MM.1S (cell line): ENCODE measurements around the gene CNTNAP2.

Source experiments
- DNase-seq: peaks from one replicate; pipeline ENCODE4 v3.0.0-alpha.2; 2015
- H2AFZ ChIP-seq: fragments of 300-600 bp; sonication (generic); 2 replicates; pipeline ENCODE4 v1.6.0; 2016; ENCODE audit warnings: antibody characterized with exemption, low read length
- H3F3A ChIP-seq: fragments of 300-600 bp; sonication (generic); 2 replicates; pipeline ENCODE4 v1.6.1; 2016; ENCODE audit warnings: mild to moderate bottlenecking, antibody characterized with exemption, low read length, moderate library complexity, mixed read lengths; ENCODE audit not compliant: insufficient read depth
- H3K27ac ChIP-seq: fragments of 300-600 bp; sonication (generic); 2 replicates; pipeline ENCODE4 v1.5.1; 2016; ENCODE audit warnings: mild to moderate bottlenecking, low read length
- H3K27me3 ChIP-seq: fragments of 300-600 bp; sonication (generic); replicated peaks from 2 replicates; pipeline ENCODE4 v1.6.0; 2016; ENCODE audit warnings: low read length; ENCODE audit not compliant: insufficient read depth
- H3K36me3 ChIP-seq: fragments of 300-600 bp; sonication (generic); replicated peaks from 2 replicates; pipeline ENCODE4 v1.6.1; 2016; ENCODE audit warnings: mild to moderate bottlenecking, low read length, mixed read lengths; ENCODE audit not compliant: insufficient read depth
- H3K4me1 ChIP-seq: fragments of 300-600 bp; sonication (generic); 2 replicates; pipeline ENCODE4 v1.6.1; 2016; ENCODE audit warnings: low read length, mixed read lengths
- H3K4me2 ChIP-seq: fragments of 300-600 bp; sonication (generic); 2 replicates; pipeline ENCODE4 v1.6.0; 2016; ENCODE audit warnings: low read depth, low read length
- H3K4me3 ChIP-seq: fragments of 300-600 bp; sonication (generic); 2 replicates; pipeline ENCODE4 v1.5.1; 2016; ENCODE audit warnings: low read length, mixed read lengths
- H3K79me2 ChIP-seq: fragments of 300-600 bp; sonication (generic); 2 replicates; pipeline ENCODE4 v1.6.1; 2016; ENCODE audit warnings: mixed run types, low read length, mixed read lengths
- H3K9ac ChIP-seq: fragments of 300-600 bp; sonication (generic); 2 replicates; pipeline ENCODE4 v1.6.1; 2016; ENCODE audit warnings: low read length, mixed read lengths
- H3K9me2 ChIP-seq: fragments of 300-600 bp; sonication (generic); replicated peaks from 2 replicates; pipeline ENCODE4 v1.6.1; 2016; ENCODE audit warnings: mild to moderate bottlenecking, low read length, mixed read lengths; ENCODE audit not compliant: insufficient read depth
- H3K9me3 ChIP-seq: fragments of 300-600 bp; sonication (generic); replicated peaks from 2 replicates; pipeline ENCODE4 v1.6.1; 2016; ENCODE audit warnings: mild to moderate bottlenecking, low read length, mixed read lengths; ENCODE audit not compliant: insufficient read depth
- H4K20me1 ChIP-seq: fragments of 300-600 bp; sonication (generic); 2 replicates; pipeline ENCODE4 v1.6.1; 2016; ENCODE audit warnings: mild to moderate bottlenecking, low read length, moderate library complexity, mixed read lengths; ENCODE audit not compliant: insufficient read depth
- CTCF ChIP-seq: fragments of 300-600 bp; sonication (generic); IDR thresholded peaks from 2 replicates; pipeline ENCODE4 v1.5.1; 2016; ENCODE audit warnings: antibody characterized with exemption, low read length, mixed read lengths
- EZH2 ChIP-seq: fragments of 300-600 bp; sonication (generic); optimal IDR thresholded peaks from 2 replicates; pipeline ENCODE3; 2017; ENCODE audit warnings: low read depth, mild to moderate bottlenecking, antibody characterized with exemption, low read length, mixed read lengths
- EZH2phosphoT487 ChIP-seq: fragments of 300-600 bp; sonication (generic); IDR thresholded peaks from 2 replicates; pipeline ENCODE4 v1.6.1; 2018; ENCODE audit warnings: antibody characterized with exemption, low read length

CNTNAP2 gene

DNA sequence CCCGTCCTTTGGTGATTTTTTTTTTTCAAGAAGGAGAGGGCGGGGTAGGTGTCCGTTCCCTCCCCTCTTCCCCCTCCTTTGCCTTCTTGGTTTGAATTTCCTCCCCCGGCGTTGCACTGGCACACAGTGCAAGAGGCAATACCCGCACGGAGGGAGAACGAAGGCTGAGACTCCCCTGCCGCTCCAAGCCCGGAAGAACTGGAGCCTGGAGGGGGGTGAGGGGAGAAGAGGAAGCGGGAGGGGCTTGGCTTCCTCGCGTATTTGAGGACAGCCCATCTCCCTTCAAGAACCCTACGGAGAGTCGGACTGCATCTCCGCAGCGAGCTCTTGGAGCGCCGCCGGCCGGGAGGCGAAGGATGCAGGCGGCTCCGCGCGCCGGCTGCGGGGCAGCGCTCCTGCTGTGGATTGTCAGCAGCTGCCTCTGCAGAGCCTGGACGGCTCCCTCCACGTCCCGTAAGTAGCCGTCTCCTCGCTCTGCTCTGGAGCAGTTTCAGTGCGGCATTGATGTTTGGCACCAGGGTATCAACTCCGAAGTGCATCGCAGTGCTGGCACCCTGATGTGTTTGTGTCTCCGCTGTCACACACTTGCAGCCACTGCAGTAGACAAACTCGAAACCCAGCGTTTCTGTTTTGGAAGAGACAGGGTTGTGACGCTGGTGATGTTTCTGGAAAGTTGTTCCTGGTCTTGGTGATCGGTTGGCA lies at the start of gene CNTNAP2:
TSS of gene CNTNAP2 (plus strand) at position 281 of the 702 bp plus-strand sequence. CDS start at position 357, 76 bp downstream.
- H2AFZ ChIP-seq = peak within 1 kb of the TSS; percentile 59
- no peaks in the 10 kb centered on the region for H3K4me1 ChIP-seq
- H3K9me3 ChIP-seq = no peaks in the 10 kb centered on the region
- no peaks in the 10 kb centered on the region for H3K27me3 ChIP-seq
- TF ChIP-seq EZH2phosphoT487 (no peak), CTCF (no peak), EZH2 (no peak)
- H4K20me1 ChIP-seq = no peaks in the 10 kb centered on the region
- peak within 1 kb of the TSS; percentile 64 for H3K4me3 ChIP-seq
- H3K79me2 ChIP-seq = no peaks in the 10 kb centered on the region
- peak within 1 kb of the TSS; percentile 94 for H3K4me2 ChIP-seq
- no peaks in the 10 kb centered on the region for H3F3A ChIP-seq
- no peaks in the 10 kb centered on the region for H3K36me3 ChIP-seq
- no peak within 1 kb of the TSS for H3K27ac ChIP-seq
- DNase-seq = no peak
- H3K9ac ChIP-seq = no peak within 1 kb of the TSS
- no peaks in the 10 kb centered on the region for H3K9me2 ChIP-seq

GRCh38 chr7:146067880-146068279 lies 48.7 kb upstream of the CNTNAP2 start:
- Histone ChIP-seq H4K20me1 (no peaks in the 10 kb centered on the region), H2AFZ (no peak overlapping the region), H3K27ac (no peak overlapping the region), H3K79me2 (no peaks in the 10 kb centered on the region), H3K4me1 (no peaks in the 10 kb centered on the region), H3K27me3 (no peaks in the 10 kb centered on the region), H3K4me2 (no peak overlapping the region), H3K36me3 (no peaks in the 10 kb centered on the region), H3K9ac (no peak overlapping the region), H3K4me3 (no peak overlapping the region), H3K9me2 (no peaks in the 10 kb centered on the region), H3K9me3 (no peaks in the 10 kb centered on the region), H3F3A (no peaks in the 10 kb centered on the region)
- TF ChIP-seq EZH2phosphoT487 = no peak
- no peak for TF ChIP-seq EZH2
- TF ChIP-seq CTCF = no peak
- DNase-seq = no peak

GRCh38 chr7:146074195-146074765 lies 42.3 kb upstream of the CNTNAP2 start:
- H4K20me1 ChIP-seq = no peaks in the 10 kb centered on the region
- no peak overlapping the region for H3K27ac ChIP-seq
- no peaks in the 10 kb centered on the region for H3K9me3 ChIP-seq
- H3F3A ChIP-seq = no peaks in the 10 kb centered on the region
- no peaks in the 10 kb centered on the region for H3K79me2 ChIP-seq
- no peak overlapping the region for H3K9ac ChIP-seq
- H3K36me3 ChIP-seq = no peaks in the 10 kb centered on the region
- no peaks in the 10 kb centered on the region for H3K9me2 ChIP-seq
- DNase-seq = no peak
- H3K4me1 ChIP-seq = no peaks in the 10 kb centered on the region
- H3K4me3 ChIP-seq = no peak overlapping the region
- H3K4me2 ChIP-seq = no peak overlapping the region
- TF ChIP-seq CTCF (no peak), EZH2phosphoT487 (no peak), EZH2 (no peak)
- no peak overlapping the region for H2AFZ ChIP-seq
- H3K27me3 ChIP-seq = no peaks in the 10 kb centered on the region
